H1 (cell line): ENCODE data around the gene ENOX2. TPM values are rescaled to one million over a fixed set of nuclear protein-coding genes. Genes with fewer than 3 reads are reported as not detected.

Experiments
- CTCF ChIA-PET: fragments of 300-600 bp; sonication (Branson Sonifier 250); formaldehyde crosslinking; loops from one replicate; lab custom pipeline; 2021; ENCODE audit not compliant: partially characterized antibody; lab: Charles Lee
- POLR2A ChIA-PET: fragments of 300-600 bp; sonication (Branson Sonifier 250); formaldehyde crosslinking; loops from one replicate; lab custom pipeline; 2021; ENCODE audit warnings: inconsistent platforms; ENCODE audit not compliant: partially characterized antibody; lab: Charles Lee
- DNase-seq, 2 experiments: peaks; one replicate each; pipeline versions ENCODE4 v3.0.0 to v3.0.0-alpha.2; 2010 to 2022; ENCODE audit warnings: low spot score in 2 of 2, low read depth in 1 of 2, mixed read lengths in 1 of 2
- FAIRE-seq: peaks from 2 replicates; lab custom pipeline; 2011; peaks lifted over from hg19 to GRCh38; lab: Jason Lieb, UNC
- H2AFZ ChIP-seq: 2 replicates; pipeline ENCODE4 v1.8.1; 2012; ENCODE audit warnings: low read length, inconsistent platforms
- H2AK5ac ChIP-seq: 2 replicates; pipeline ENCODE4 v1.6.1; 2013; ENCODE audit warnings: low read depth, low read length
- H2BK120ac ChIP-seq: replicated peaks from 2 replicates; pipeline ENCODE3; 2013; ENCODE audit warnings: low read depth, low read length, inconsistent platforms
- H2BK12ac ChIP-seq: 2 replicates; pipeline ENCODE4 v1.6.1; 2013; ENCODE audit warnings: low read depth, low read length
- H2BK15ac ChIP-seq: 2 replicates; pipeline ENCODE4 v1.6.1; 2013; ENCODE audit warnings: low read length
- H2BK20ac ChIP-seq: 2 replicates; pipeline ENCODE4 v1.6.1; 2013; ENCODE audit warnings: low read length
- H2BK5ac ChIP-seq: 2 replicates; pipeline ENCODE4 v1.6.1; 2013; ENCODE audit warnings: low read depth, low read length
- H3K14ac ChIP-seq: 2 replicates; pipeline ENCODE4 v1.6.1; 2013; ENCODE audit warnings: inconsistent platforms; ENCODE audit not compliant: insufficient read length
- H3K18ac ChIP-seq: 2 replicates; pipeline ENCODE4 v1.6.1; 2013; ENCODE audit warnings: low read length; ENCODE audit errors: extremely low read depth
- H3K23ac ChIP-seq: 2 replicates; pipeline ENCODE4 v1.6.1; 2013; ENCODE audit warnings: inconsistent platforms; ENCODE audit not compliant: insufficient read length
- H3K23me2 ChIP-seq: 2 replicates; pipeline ENCODE4 v1.6.1; 2013; ENCODE audit warnings: low read depth, low read length
- H3K27ac ChIP-seq: 2 replicates; pipeline ENCODE4 v1.6.1; 2011; ENCODE audit warnings: low read depth, low read length, inconsistent platforms
- H3K27me3 ChIP-seq, 4 experiments: replicated peaks in 1 of 4; 1 replicate in 1 of 4; 2 replicates in 3 of 4; pipeline versions ENCODE4 v1.6.1 to v1.8.1; 2011 to 2013; ENCODE audit warnings: low read length in 3 of 4, mild to moderate bottlenecking in 3 of 4, inconsistent platforms in 2 of 4, mixed read lengths in 2 of 4, moderate library complexity in 1 of 4; ENCODE audit not compliant: control insufficient read depth in 3 of 4, insufficient read depth in 3 of 4; ENCODE audit errors: extremely low read depth in 1 of 4
- H3K36me3 ChIP-seq, 4 experiments: 2 replicates each; pipeline versions ENCODE4 v1.6.1 to v1.8.1; 2011 to 2013; ENCODE audit warnings: mild to moderate bottlenecking in 4 of 4, low read length in 3 of 4, moderate library complexity in 2 of 4, control low read depth in 1 of 4, inconsistent platforms in 1 of 4; ENCODE audit not compliant: insufficient read depth in 4 of 4, control insufficient read depth in 2 of 4
- H3K4ac ChIP-seq: replicated peaks from 2 replicates; pipeline ENCODE3; 2013; ENCODE audit warnings: low read length, low read depth, mixed read lengths, inconsistent platforms; ENCODE audit not compliant: insufficient read length
- H3K4me1 ChIP-seq, 4 experiments: replicated peaks in 1 of 4; 1 replicate in 1 of 4; 2 replicates in 3 of 4; pipeline versions ENCODE4 v1.6.1 to v1.8.1; 2011 to 2013; ENCODE audit warnings: low read length in 3 of 4, inconsistent platforms in 2 of 4, mixed read lengths in 1 of 4; ENCODE audit not compliant: insufficient read depth in 4 of 4, control insufficient read depth in 3 of 4
- H3K4me2 ChIP-seq, 2 experiments: 2 replicates each; pipeline versions ENCODE4 v1.6.1 to v1.8.1; 2011 to 2013; ENCODE audit warnings: low read depth in 2 of 2, low read length in 2 of 2, control low read depth in 1 of 2, inconsistent platforms in 1 of 2, mild to moderate bottlenecking in 1 of 2; ENCODE audit not compliant: insufficient read depth in 1 of 2
- H3K4me3 ChIP-seq, 4 experiments: fragments of 200-600, 300-600 bp in 1 of 4; sonication (generic), shearing (Covaris generic), sonication (Bioruptor Twin) in 1 of 4; 2 replicates each; pipeline versions ENCODE4 v1.5.1 to v1.8.1; 2011 to 2016; ENCODE audit warnings: low read length in 4 of 4, low read depth in 3 of 4, control low read depth in 2 of 4, inconsistent platforms in 2 of 4, mild to moderate bottlenecking in 2 of 4, mixed read lengths in 1 of 4, moderate library complexity in 1 of 4; ENCODE audit not compliant: insufficient read depth in 2 of 4; ENCODE audit errors: extremely low read depth in 1 of 4
- H3K56ac ChIP-seq: replicated peaks from 2 replicates; pipeline ENCODE3; 2013; ENCODE audit warnings: low read depth, mild to moderate bottlenecking, mixed read lengths, low read length, inconsistent platforms; ENCODE audit not compliant: insufficient read length
- H3K79me1 ChIP-seq: 2 replicates; pipeline ENCODE4 v1.6.1; 2013; ENCODE audit warnings: low read depth, low read length, control low read depth
- H3K79me2 ChIP-seq, 2 experiments: 2 replicates each; pipeline versions ENCODE4 v1.6.1 to v1.8.1; 2012 to 2013; ENCODE audit warnings: low read length in 2 of 2, mild to moderate bottlenecking in 2 of 2, inconsistent platforms in 1 of 2; ENCODE audit not compliant: insufficient read depth in 2 of 2, control insufficient read depth in 1 of 2
- H3K9ac ChIP-seq, 4 experiments: replicated peaks in 1 of 4; 1 replicate in 1 of 4; 2 replicates in 3 of 4; pipeline versions ENCODE4 v1.6.1 to v1.8.1; 2011 to 2013; ENCODE audit warnings: low read depth in 3 of 4, low read length in 3 of 4, control low read depth in 2 of 4, mild to moderate bottlenecking in 2 of 4, moderate library complexity in 2 of 4, inconsistent platforms in 1 of 4; ENCODE audit errors: extremely low read depth in 1 of 4
- H3K9me3 ChIP-seq, 2 experiments: 2 replicates each; pipeline versions ENCODE4 v1.6.1 to v1.8.1; 2012 to 2013; ENCODE audit warnings: mild to moderate bottlenecking in 2 of 2, moderate library complexity in 2 of 2, control low read depth in 1 of 2, inconsistent platforms in 1 of 2, low read depth in 1 of 2, low read length in 1 of 2, mixed read lengths in 1 of 2; ENCODE audit not compliant: insufficient read depth in 2 of 2
- H4K20me1 ChIP-seq, 2 experiments: replicated peaks in 1 of 2; 2 replicates each; pipeline versions ENCODE3 to v1.8.1; 2011 to 2013; ENCODE audit warnings: inconsistent platforms in 2 of 2, low read length in 2 of 2, mild to moderate bottlenecking in 1 of 2; ENCODE audit not compliant: insufficient read depth in 2 of 2, control insufficient read depth in 1 of 2
- H4K5ac ChIP-seq: 2 replicates; pipeline ENCODE4 v1.6.1; 2013; ENCODE audit warnings: low read length, low read depth, mixed read lengths, inconsistent platforms; ENCODE audit not compliant: insufficient read length
- H4K8ac ChIP-seq: 2 replicates; pipeline ENCODE4 v1.8.0; 2013; ENCODE audit warnings: mild to moderate bottlenecking, moderate library complexity, low read length, inconsistent platforms; ENCODE audit not compliant: insufficient read depth; ENCODE audit errors: extremely low read depth
- H4K91ac ChIP-seq: replicated peaks from 2 replicates; pipeline ENCODE3; 2013; ENCODE audit warnings: low read length, mixed read lengths, inconsistent platforms; ENCODE audit not compliant: insufficient read length
- ATF3 ChIP-seq: IDR thresholded peaks from 2 replicates; pipeline ENCODE4 v1.6.1; 2011; ENCODE audit warnings: low read depth, mild to moderate bottlenecking, low read length; ENCODE audit not compliant: insufficient read depth
- CHD1 ChIP-seq: IDR thresholded peaks from 2 replicates; pipeline ENCODE4 v1.6.1; 2012; ENCODE audit warnings: low read depth, low read length, improper control_type of control experiment
- E2F6 ChIP-seq: IDR thresholded peaks from 2 replicates; pipeline ENCODE4 v1.6.1; 2012; ENCODE audit warnings: inconsistent platforms
- NANOG ChIP-seq: IDR thresholded peaks from 2 replicates; pipeline ENCODE4 v1.6.1; 2011; ENCODE audit warnings: low read length, low read depth, mild to moderate bottlenecking, inconsistent platforms; ENCODE audit not compliant: insufficient read depth, poor library complexity, severe bottlenecking
- RAD21 ChIP-seq, 2 experiments: IDR thresholded peaks in 1 of 2; conservative IDR thresholded peaks in 1 of 2; 2 replicates each; pipeline ENCODE4 v1.6.1; 2011; ENCODE audit warnings: low read depth in 2 of 2, low read length in 2 of 2, improper control_type of control experiment in 1 of 2, inconsistent platforms in 1 of 2, mild to moderate bottlenecking in 1 of 2, moderate library complexity in 1 of 2
- SP1 ChIP-seq: IDR thresholded peaks from 2 replicates; pipeline ENCODE4 v1.6.1; 2011; ENCODE audit warnings: low read depth, low read length
- YY1 ChIP-seq: IDR thresholded peaks from 2 replicates; pipeline ENCODE4 v1.6.1; 2011; ENCODE audit warnings: low read depth, mild to moderate bottlenecking, low read length
- WGBS, 2 experiments: shearing (Covaris generic) in 1 of 2; methylation state at CpG; one replicate each; pipeline versions ENCODE4 v1.1.6 to v1.1.7; 2013 to 2015; ENCODE audit warnings: low lambda C conversion rate in 2 of 2, mixed read lengths in 2 of 2, inconsistent platforms in 1 of 2, low coverage in 1 of 2, missing lambda C conversion rate in 1 of 2; ENCODE audit not compliant: insufficient replicate concordance in 2 of 2, insufficient coverage in 1 of 2, insufficient read length in 1 of 2; ENCODE audit errors: extremely low coverage in 1 of 2, missing lambda C conversion rate in 1 of 2; 5-methylcytosine and 5-hydroxymethylcytosine counted together
- polyA plus RNA-seq, 7 experiments: library from polyadenylated mRNA; depleted of rRNA in 3 of 7; stranded (reverse) in 5 of 7; unstranded in 2 of 7; fragments of >200 nt in 5 of 7; fragments of 200-250 nt in 2 of 7; gene quantifications; 1 replicate in 5 of 7; 2 replicates in 1 of 7; 4 replicates in 1 of 7; pipeline versions ENCODE4 v1.2.1 to v1.2.3, GENCODE V29; 2011 to 2013; ENCODE audit warnings: missing spikeins in 2 of 7, mixed read lengths in 2 of 7
- total RNA-seq: library from RNA; stranded (reverse); fragmentation: NEBNext Ultra II Directional; extraction: Animal tissue kit (Norgen Biotek cat#: 25700); gene quantifications from 2 replicates; pipeline ENCODE4 v1.2.1, GENCODE V29; 2021

ENOX2 gene
- total and polyA plus RNA-seq, 2 of the 8 experiments (the other 6 are each of a cell fraction or from before 2014, with no cell fraction given) = 4.5 to 12.3 TPM

GRCh38 chrX:130696542-130696941, 206.5 kb downstream of the ENOX2 start:
- no peak overlapping the region for H3K27ac ChIP-seq
- no peaks in the 10 kb centered on the region for H3K4me1 ChIP-seq
- no peaks in the 10 kb centered on the region for H4K20me1 ChIP-seq
- FAIRE-seq (no peak), DNase-seq (no peak)
- no peak overlapping the region for H3K4me3 ChIP-seq
- H3K4me2 ChIP-seq = no peak overlapping the region
- no peak overlapping the region for H3K14ac ChIP-seq
- WGBS, 2 experiments = 82% methylated on average over 1 of the region's 1 CpG; no CpG with 5 or more reads in 1 of the 2 experiments
- H2BK15ac ChIP-seq = no peak overlapping the region
- no peaks in the 10 kb centered on the region for H3K9me3 ChIP-seq
- no peak overlapping the region for H2AFZ ChIP-seq
- no peak overlapping the region for H2BK5ac ChIP-seq
- H2BK20ac ChIP-seq = no peak overlapping the region
- H3K23ac ChIP-seq = no peak overlapping the region
- H2AK5ac ChIP-seq = no peak overlapping the region
- H2BK120ac ChIP-seq = no peak overlapping the region
- H3K56ac ChIP-seq = no peak overlapping the region
- H3K18ac ChIP-seq = no peak overlapping the region
- no peak overlapping the region for H3K4ac ChIP-seq
- no peak overlapping the region for H4K91ac ChIP-seq
- no peak overlapping the region for H4K8ac ChIP-seq
- no peaks in the 10 kb centered on the region for H3K79me2 ChIP-seq
- H3K36me3 ChIP-seq = no peaks in the 10 kb centered on the region
- no peaks in the 10 kb centered on the region for H3K79me1 ChIP-seq
- ChIA-PET CTCF (interaction anchor here (1.1 kb wide), 1 partner anchor 15 kb away, joined by 4 read pairs; no protein-coding TSS in a partner anchor), POLR2A (no interaction called here)
- H4K5ac ChIP-seq = no peak overlapping the region
- no peaks in the 10 kb centered on the region for H3K27me3 ChIP-seq
- no peak overlapping the region for H3K9ac ChIP-seq
- no peak overlapping the region for H2BK12ac ChIP-seq
- H3K23me2 ChIP-seq = no peaks in the 10 kb centered on the region
- TF ChIP-seq RAD21 (IDR thresholded peaks at IDR 0.05 in 1 of 2, conservative IDR thresholded peaks at IDR 0.05 in 1 of 2; ENCODE audit: low read depth in 2 of 2, low read length in 2 of 2) = no peak
- TF ChIP-seq CHD1 = no peak
- no peak for TF ChIP-seq E2F6
- TF ChIP-seq YY1 = no peak
- TF ChIP-seq SP1 = no peak
- TF ChIP-seq NANOG = no peak
- no peak for TF ChIP-seq ATF3
